Effector memory CD4-positive, alpha-beta T cell (primary cell): ENCODE measurements around the gene ASXL3.

Source experiments
- DNase-seq, 3 donors: peaks; one replicate each; pipeline ENCODE4 v3.0.0-alpha.2; 2020
- H3K27ac ChIP-seq: 2 replicates; pipeline ENCODE4 v1.7.0; 2013; ENCODE audit warnings: mild to moderate bottlenecking, low read length, moderate library complexity; ENCODE audit not compliant: insufficient read depth, poor library complexity, severe bottlenecking
- H3K27me3 ChIP-seq: replicated peaks from 2 replicates; pipeline ENCODE4 v1.7.0; 2013; ENCODE audit warnings: mild to moderate bottlenecking, low read length; ENCODE audit not compliant: insufficient read depth, control insufficient read depth, poor library complexity, severe bottlenecking
- H3K36me3 ChIP-seq: 2 replicates; pipeline ENCODE4 v1.7.0; 2013; ENCODE audit warnings: mild to moderate bottlenecking, low read length, moderate library complexity; ENCODE audit not compliant: control insufficient read depth, insufficient read depth
- H3K4me1 ChIP-seq: 2 replicates; pipeline ENCODE4 v1.7.0; 2013; ENCODE audit warnings: low read length, mild to moderate bottlenecking; ENCODE audit not compliant: control insufficient read depth, insufficient read depth, poor library complexity, severe bottlenecking
- H3K4me3 ChIP-seq: 2 replicates; pipeline ENCODE4 v1.7.0; 2013; ENCODE audit warnings: low read length, low read depth, mild to moderate bottlenecking; ENCODE audit not compliant: insufficient read depth, poor library complexity, severe bottlenecking
- H3K9me3 ChIP-seq: 2 replicates; pipeline ENCODE4 v1.7.0; 2013; ENCODE audit warnings: mild to moderate bottlenecking, low read length, moderate library complexity; ENCODE audit not compliant: control insufficient read depth

The ASXL3 gene

DNA sequence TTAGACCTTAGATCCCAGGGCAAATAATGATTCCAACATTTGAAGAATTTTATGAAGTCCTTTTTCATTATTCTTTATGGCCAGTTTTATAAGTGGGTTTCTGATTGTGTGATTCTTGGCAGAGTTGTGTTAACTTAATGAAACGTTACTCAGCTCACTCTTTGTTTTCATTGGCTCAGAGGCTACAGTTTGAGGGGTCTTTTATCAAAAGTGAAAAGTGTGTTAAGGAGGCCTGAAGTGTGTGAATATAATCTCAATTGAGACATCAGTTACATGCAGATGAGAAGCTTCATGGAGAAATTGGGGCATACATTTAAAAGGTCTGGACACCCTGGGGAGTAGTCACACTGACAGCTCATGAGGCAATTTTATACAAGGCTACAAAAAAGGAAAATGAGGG is 74.6 kb downstream of the ASXL3 start:
- H3K4me3 ChIP-seq = no peak overlapping the region
- no peaks in the 10 kb centered on the region for H3K36me3 ChIP-seq
- H3K27me3 ChIP-seq = no peaks in the 10 kb centered on the region
- no peak for DNase-seq
- no peak overlapping the region for H3K27ac ChIP-seq
- peaks cover 4% of the 10 kb centered on the region for H3K9me3 ChIP-seq
- no peaks in the 10 kb centered on the region for H3K4me1 ChIP-seq

DNA sequence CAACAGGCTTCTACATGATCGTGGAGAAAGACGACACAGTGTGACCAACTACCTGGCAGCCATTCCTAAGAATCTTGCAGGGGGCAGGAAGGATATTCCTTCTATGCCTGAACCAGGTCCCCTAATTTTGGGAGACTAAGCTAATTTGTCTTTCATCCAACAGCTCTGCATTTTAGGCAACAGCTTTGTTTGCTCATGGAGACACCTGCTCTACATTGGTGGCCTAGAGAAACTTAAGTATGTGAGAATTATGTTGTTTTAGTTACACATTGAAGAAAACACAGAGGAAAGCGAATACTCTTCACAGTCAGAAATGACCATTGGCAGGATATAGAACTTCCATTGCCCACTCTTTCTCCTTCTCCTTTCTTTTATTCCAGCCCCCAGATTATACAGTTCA is 75.2 kb downstream of the ASXL3 start:
- H3K27me3 ChIP-seq = no peaks in the 10 kb centered on the region
- H3K4me3 ChIP-seq = no peak overlapping the region
- no peak overlapping the region for H3K27ac ChIP-seq
- H3K9me3 ChIP-seq = peaks cover 4% of the 10 kb centered on the region
- DNase-seq = no peak
- no peaks in the 10 kb centered on the region for H3K4me1 ChIP-seq
- H3K36me3 ChIP-seq = no peaks in the 10 kb centered on the region

DNA sequence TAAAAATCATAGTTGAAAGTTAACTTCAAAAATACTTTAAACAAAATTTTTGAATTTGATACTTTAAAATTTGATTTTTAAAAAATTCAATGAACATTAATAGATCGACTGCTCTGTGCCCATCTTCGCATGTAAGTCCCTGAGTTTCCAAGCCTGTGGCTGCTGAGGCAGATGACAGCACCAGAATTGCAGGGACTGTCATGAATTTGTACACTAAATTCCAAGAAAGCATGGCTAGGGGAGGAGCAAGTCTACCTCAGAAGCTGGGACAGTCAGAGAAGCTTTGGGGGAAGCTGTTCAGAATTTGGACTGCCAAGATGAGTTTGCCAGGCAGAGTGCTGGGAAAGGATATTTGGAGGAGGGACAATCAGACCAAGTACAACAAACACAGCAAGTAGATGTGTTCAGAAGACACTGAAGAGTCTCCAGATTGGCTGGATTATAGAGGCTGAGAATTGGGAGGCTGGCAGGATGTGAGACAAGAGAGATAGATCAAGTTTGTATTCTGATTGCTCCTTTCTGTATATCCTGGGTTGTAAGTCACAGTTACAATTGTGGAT is 79.0 kb downstream of the ASXL3 start:
- H3K36me3 ChIP-seq = no peaks in the 10 kb centered on the region
- no peak for DNase-seq
- no peaks in the 10 kb centered on the region for H3K27me3 ChIP-seq
- H3K27ac ChIP-seq = no peak overlapping the region
- no peak overlapping the region for H3K4me3 ChIP-seq
- H3K4me1 ChIP-seq = no peaks in the 10 kb centered on the region
- H3K9me3 ChIP-seq = no peaks in the 10 kb centered on the region

DNA sequence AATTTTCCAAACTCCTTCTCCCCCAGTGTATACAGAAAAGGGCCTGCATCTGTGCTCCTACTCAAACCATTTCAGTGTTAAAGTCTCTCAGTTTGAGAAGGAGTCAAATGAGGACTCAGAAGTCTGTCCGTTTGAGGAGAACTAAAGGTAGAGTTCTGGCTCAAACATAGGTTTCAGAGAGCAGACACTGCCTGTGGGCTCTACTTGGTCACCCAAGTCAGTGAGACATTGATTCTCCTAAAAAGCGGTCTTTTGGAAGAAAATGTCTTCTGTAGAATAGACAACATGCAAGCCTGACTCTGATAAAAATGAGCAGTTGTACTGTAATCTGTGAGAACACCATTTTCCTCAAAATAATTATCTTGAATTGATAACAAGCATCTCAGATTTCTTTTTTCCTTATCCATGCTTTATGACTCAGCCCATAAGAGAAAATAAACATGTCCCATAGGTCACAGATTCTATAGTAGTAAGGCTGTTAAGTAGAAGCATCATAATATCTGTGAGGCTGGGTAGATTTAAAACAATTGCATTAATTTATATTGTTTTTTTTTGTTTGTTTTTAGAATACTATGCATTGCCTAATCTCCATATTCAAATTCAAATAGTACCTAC is 82.8 kb downstream of the ASXL3 start:
- Histone ChIP-seq H3K27me3 (no peaks in the 10 kb centered on the region), H3K36me3 (no peaks in the 10 kb centered on the region), H3K9me3 (no peaks in the 10 kb centered on the region), H3K27ac (no peak overlapping the region), H3K4me1 (no peaks in the 10 kb centered on the region), H3K4me3 (no peak overlapping the region)
- DNase-seq = no peak

DNA sequence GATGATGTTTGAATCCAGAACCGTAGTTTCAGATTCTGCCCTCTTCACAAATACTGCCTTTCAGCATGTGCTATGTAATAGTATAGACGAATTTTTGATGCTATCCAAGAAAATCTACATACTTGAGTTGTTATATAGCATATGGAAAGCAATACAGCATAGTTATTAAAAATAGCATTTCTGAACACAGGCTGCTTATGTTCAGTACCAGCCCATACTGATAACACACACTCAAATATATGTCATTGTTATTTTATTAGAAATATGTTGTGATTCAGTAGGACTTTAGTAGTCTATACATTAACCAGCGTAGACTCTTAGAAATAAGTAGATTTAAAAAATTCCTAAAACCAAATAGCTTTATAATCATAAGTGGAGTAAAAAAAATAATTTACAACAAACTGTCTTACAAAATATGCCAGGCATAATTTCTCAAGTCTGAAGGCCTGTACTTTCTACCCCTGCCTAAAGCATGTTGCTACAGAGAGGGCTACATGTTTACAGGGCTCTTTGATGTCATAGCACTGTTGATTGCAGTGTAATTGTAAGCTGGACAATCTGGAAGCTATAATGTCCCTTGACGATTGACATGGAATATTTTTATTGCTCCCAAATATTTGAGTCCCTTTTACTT is 86.3 kb downstream of the ASXL3 start:
- no peaks in the 10 kb centered on the region for H3K27me3 ChIP-seq
- DNase-seq = no peak
- no peaks in the 10 kb centered on the region for H3K4me1 ChIP-seq

DNA sequence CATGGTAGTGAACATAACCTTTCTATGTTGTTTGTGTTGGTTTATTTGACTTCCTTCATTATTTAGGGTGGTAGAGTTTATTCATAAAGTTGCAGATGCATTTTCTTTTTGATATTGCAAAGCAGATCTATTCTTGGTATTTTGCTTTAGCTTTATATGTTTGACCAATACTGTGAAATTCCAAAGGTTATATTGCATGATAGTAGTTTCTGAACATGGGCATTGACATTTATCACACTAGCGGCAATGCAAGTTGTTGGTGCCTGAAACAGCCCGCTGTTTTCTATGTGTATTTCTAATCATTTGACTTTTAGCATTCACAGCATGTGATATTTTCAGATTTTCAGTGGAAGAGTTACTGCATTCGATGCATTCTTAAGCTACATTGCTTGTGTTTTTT is 87.2 kb downstream of the ASXL3 start:
- no peak overlapping the region for H3K4me3 ChIP-seq

More for the DNA sequence above, 86.3 kb downstream of the ASXL3 start:
- H3K9me3 ChIP-seq = no peaks in the 10 kb centered on the region
- H3K36me3 ChIP-seq = no peaks in the 10 kb centered on the region
- H3K27ac ChIP-seq = no peak overlapping the region
- no peak overlapping the region for H3K4me3 ChIP-seq

DNA sequence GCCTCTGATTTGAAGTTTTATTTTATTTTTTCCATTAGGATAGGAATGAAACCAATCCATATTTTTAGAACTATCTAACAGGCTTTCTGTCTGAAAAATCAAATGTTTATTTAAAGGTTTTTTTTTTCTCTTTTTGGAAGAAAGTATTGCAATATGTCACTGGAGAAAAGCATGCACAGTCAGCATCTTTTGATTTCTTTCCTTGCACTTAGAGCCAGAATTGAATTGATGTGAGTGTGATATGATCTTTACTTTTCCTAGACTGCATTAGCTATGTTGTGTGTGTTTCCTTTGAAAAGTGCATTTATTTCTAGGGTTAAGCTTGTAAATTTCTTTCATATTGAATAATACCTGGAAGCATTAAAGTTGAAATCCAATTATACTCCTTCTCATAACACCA is 87.6 kb downstream of the ASXL3 start:
- Histone ChIP-seq H3K4me3 (no peak overlapping the region), H3K27me3 (no peaks in the 10 kb centered on the region), H3K4me1 (no peaks in the 10 kb centered on the region), H3K27ac (no peak overlapping the region), H3K9me3 (no peaks in the 10 kb centered on the region), H3K36me3 (no peaks in the 10 kb centered on the region)
- DNase-seq = no peak

More for the DNA sequence above, 87.2 kb downstream of the ASXL3 start:
- H3K36me3 ChIP-seq = no peaks in the 10 kb centered on the region
- DNase-seq = no peak
- no peak overlapping the region for H3K27ac ChIP-seq
- H3K4me1 ChIP-seq = no peaks in the 10 kb centered on the region
- H3K27me3 ChIP-seq = no peaks in the 10 kb centered on the region
- no peaks in the 10 kb centered on the region for H3K9me3 ChIP-seq

DNA sequence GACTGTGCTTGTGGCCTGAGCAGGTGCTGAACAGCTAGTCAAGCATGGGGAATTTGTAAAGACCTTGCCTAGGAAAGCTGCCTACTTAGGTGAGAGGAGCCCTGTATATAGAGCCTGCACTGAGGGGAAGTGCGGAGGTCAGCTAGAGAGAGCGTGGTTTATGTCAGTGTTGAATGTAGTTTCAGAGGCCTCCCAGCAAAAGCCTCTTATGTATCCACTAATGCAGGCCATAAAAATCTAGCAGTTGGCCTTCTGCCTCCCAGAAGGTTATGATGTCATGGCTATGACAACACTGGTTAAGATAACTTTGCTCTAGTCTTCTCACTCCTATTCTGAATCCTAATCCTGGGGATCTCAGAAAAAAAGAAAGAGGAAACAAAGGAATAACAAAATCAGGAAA is 88.9 kb downstream of the ASXL3 start:
- H3K4me1 ChIP-seq = no peaks in the 10 kb centered on the region
- no peak for DNase-seq
- no peaks in the 10 kb centered on the region for H3K36me3 ChIP-seq
- no peaks in the 10 kb centered on the region for H3K27me3 ChIP-seq
- no peaks in the 10 kb centered on the region for H3K9me3 ChIP-seq
- no peak overlapping the region for H3K27ac ChIP-seq
- H3K4me3 ChIP-seq = no peak overlapping the region

DNA sequence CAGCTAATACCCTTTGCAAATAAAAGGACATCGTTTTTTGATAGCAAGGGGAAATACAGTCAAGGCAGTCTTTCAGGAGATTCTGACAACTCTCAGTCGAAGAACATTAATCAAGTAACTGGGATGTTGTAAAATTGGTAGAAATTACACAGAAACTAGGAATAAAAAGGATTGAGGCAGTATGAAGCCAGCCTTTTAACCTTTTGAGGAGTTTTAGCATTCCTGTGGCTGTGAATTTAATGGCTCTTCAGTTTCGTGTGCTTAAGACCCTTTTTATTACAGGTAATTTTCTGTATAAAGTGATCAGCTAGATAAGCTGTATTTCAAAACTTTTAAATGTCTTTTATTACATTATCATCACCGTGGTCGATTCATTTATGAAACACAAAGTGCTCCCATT is 91.6 kb downstream of the ASXL3 start:
- no peak overlapping the region for H3K4me3 ChIP-seq
- H3K9me3 ChIP-seq = no peaks in the 10 kb centered on the region
- no peaks in the 10 kb centered on the region for H3K4me1 ChIP-seq
- H3K27me3 ChIP-seq = no peaks in the 10 kb centered on the region
- DNase-seq = no peak
- H3K36me3 ChIP-seq = no peaks in the 10 kb centered on the region
- H3K27ac ChIP-seq = no peak overlapping the region

DNA sequence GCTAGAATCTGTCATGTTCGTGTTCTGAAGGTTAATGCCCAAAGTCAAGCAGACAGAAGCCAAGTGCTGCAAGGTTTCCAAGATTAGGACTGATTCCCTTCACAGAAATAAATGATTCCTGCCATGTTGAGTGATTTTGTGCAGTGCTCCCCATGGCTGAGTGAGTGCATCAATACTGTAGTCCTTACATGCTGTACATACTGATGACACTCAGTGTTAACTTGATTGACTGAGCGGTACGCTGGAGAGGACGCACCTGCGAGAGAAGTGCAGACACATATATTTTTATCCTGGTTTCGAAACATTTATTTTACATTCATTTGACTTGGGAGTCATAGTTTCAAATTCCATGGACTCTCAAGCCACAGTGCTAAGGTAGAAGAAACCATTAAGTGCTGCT is 92.0 kb downstream of the ASXL3 start:
- no peaks in the 10 kb centered on the region for H3K36me3 ChIP-seq
- no peaks in the 10 kb centered on the region for H3K4me1 ChIP-seq
- no peaks in the 10 kb centered on the region for H3K27me3 ChIP-seq
- no peaks in the 10 kb centered on the region for H3K9me3 ChIP-seq
- H3K4me3 ChIP-seq = no peak overlapping the region
- H3K27ac ChIP-seq = no peak overlapping the region
- DNase-seq = no peak
